T47D (cell line): ENCODE results near the gene PITX3.
"Not testable (repeated sequence)": the region's sequence is repeated elsewhere in the genome, so short reads cannot be mapped to it uniquely, and the experiment has no call there.

Experiments
- DNase-seq, 2 experiments: peaks; one replicate each; pipeline versions ENCODE4 v3.0.0 to v3.0.0-alpha.2; 2011 to 2012; ENCODE audit warnings: low read depth in 1 of 2, low spot score in 1 of 2
- JUND ChIP-seq: IDR thresholded peaks from 2 replicates; pipeline ENCODE4 v1.6.1; 2012; ENCODE audit warnings: low read depth
- in situ Hi-C: cut with HindIII; loops from 2 replicates; pipeline ENCODE4 v1.10.0; 2016; ENCODE audit warnings: low sequenced_read_pairs, low pct_unique_long_range_greater_than_20kb

Gene PITX3

DNA sequence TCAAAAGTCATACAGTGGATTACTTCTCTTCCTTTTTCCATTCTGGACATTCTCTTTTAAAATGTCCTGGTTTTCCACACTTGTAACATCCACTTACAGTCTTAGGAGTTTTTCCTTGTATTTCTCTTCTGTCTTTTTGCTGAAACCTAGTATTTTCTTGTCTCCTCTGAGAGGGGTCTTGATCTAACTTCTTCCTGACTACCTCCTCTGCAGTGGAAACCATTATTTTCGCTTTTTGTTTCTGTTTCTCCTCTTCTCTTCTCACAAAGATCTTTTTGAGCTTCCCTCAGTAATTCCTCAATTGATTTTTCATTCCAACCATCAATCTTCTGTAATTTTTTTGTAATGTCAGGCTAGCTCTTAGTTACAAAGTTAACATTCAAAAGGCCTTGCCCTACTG lies 38.9 kb downstream of the PITX3 start:
- in situ Hi-C loops: no loop called here
- DNase-seq: no peak
- no peak for TF ChIP-seq JUND

DNA sequence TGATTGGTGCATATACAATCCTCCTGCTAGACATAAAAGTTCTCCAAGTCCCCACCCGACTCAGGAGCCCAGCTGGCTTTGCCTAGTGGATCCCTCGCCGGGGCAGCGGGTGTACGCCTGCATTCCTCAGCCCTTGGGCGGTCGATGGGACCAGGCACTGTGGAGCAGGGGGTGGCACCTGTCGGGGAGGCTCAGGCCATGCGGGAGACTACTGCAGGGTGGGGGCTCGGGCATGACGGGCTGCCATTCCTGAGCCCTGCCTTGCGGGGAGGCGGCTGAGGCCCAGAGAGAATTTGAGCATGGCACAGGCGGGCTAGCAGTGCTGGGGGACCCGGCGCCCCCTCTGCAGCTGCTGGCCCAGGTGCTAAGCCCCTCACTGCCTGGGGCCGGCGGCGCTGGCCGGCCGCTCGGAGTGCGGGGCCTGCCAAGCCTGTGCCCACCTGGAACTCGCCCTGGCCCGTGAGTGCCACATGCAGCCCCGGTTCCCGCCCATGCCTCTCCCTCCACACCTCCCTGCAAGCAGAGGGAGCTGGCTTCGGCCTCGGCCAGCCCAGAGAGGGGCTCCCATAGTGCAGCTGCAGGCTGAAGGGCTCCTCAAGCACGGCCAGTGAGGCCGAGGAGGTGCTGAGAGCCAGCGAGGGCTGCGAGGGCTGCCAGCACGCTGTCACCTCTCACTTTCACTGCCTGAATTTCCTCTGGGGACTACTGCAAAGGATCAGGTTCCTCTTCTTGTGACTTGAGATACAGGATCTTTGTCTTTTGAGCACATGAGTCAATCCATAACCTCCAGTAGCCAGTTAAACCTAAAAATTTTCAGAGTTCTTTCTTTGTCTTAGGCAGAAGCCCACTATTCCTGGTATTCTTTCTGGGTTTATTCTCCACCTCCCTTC lies 40.3 kb downstream of the PITX3 start:
- in situ Hi-C loops: no loop called here

DNA sequence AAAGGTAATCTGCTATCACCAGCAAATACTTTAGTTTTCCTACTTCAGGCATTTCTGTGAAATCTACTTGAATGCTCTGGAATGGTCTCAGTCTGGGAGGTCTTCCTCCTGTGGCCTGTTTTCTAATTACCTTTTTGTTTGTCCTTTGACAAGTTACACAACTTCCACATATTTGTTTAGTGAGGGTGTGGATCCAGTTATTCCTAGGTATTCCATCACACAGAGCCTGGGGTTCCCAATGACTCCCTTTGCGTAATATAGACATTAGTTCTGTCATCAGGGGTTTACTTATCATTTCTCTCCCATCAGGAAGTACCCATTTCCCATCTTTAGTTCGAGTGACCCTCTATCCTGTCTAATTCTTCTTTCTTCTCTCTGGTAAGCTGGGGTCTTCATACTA lies 43.3 kb downstream of the PITX3 start:
- TF ChIP-seq JUND: no peak
- peak in 1 of 2 experiments; percentile 52 for DNase-seq
- in situ Hi-C loops: no loop called here

More for the DNA sequence above, 40.3 kb downstream of the PITX3 start:
- no peak for TF ChIP-seq JUND
- DNase-seq: no peak

DNA sequence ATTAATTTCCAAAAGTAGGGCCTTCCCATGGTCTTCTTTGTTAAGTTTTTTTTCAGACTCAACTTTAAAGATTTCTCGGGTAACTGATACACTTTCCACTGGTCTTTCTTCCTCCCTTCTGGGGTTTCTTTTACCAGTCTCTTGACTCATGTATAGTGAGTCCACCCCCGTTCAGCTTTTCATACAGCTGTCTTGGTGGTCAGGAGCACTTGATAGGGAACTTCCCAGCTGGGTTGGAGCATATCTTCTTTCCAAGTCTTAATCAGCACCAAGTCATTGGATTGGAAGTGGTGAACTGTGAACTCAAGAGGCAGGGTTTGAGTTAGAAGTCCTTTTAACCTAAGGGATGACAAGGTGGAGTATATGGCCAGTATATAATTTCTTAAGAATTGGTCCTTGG lies 44.4 kb downstream of the PITX3 start:
- in situ Hi-C loops: no loop called here
- TF ChIP-seq JUND: no peak
- DNase-seq: no peak

DNA sequence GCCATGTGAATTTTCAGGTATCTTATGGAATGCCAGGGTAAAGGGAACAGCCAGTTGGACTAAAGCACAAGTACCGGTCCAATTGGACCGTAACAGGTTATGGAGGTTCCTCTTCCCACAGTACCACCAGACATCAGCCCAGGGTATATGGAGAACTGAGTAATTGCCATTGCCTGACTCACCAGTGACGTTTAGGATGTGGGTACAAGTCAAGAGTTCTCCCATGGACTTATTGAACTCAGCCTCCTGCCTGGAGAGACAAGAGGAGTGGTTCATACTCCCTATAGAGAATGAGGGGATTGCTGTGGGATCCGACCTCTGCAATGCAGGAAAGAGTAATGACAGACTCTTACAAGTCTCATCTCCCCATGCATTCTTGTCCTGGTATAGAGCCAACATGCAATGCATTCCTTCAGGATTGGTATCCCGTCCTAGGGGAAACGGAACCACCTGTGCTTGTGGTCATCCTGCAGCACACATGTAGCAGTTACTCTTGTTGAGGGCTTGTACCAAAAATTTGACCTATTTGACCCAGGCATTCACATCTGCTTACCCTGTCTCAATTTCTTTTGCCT lies 45.9 kb downstream of the PITX3 start:
- DNase-seq: no peak
- in situ Hi-C loops: no loop called here
- TF ChIP-seq JUND: no peak

DNA sequence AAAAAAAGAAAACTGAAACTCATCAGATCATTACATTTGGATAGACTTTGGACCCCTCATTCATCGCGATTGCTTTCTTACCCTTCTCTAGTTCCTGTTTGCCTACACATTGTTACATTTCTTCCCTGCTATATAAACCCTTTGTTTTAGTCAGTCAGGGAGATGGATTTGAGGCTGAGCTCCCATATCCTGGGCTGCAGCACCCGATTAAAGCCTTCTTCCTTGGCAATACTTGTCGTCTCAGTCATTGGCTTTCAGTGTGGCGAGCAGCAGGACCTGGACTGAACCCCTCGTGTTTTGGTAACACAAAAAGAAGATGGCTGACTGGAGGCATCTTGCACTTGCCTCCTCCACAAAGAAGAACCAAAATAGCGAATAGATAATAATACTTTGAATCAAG lies 49.4 kb downstream of the PITX3 start:
- in situ Hi-C loops: no loop called here
- no peak for DNase-seq
- no peak for TF ChIP-seq JUND

DNA sequence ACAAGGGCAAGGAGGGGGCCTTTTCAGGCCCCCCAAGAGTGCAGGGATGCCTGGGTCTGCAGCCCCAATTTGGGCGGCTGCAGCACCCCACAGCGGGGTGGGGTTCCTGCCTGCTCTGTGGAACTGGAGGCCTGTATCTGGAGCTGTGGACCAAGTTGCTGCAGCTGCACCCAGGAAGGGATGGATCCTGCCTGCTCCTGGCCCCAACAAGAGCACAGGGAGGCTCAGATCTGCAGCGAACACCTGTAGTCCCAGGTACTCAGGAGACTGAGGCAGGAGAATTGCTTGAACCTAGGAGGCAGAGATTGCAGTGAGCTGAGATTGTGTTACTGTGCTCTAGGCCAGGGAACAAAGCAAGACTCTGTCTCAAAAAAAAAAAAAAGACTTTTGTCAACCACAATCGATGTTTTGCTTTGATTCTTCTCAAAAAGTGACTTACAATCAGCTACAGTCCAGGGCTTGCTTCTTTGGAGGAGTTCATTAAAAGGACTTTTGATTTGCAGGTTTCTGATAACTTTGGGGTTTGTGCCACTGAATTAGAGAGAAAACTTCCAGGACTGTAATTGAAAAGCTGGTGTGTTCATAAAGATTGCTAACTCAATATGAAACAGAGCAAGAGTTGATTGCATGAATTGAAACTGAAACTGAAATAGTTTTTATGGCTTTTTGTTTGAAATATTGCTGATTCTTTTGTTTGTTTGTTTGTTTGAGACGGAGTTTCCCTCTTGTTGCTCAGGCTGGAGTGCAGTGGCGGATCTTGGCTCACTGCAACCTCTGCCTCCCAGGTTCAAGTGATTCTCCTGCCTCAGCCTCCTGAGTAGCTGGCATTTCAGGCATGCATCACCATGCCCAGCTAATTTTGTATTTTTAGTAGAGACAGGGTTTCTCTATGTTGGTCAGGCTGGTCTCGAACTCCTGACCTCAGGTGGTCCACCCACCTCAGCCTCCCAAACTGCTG lies 52.1 kb downstream of the PITX3 start:
- DNase-seq, in situ Hi-C loops: not testable (repeated sequence)

DNA sequence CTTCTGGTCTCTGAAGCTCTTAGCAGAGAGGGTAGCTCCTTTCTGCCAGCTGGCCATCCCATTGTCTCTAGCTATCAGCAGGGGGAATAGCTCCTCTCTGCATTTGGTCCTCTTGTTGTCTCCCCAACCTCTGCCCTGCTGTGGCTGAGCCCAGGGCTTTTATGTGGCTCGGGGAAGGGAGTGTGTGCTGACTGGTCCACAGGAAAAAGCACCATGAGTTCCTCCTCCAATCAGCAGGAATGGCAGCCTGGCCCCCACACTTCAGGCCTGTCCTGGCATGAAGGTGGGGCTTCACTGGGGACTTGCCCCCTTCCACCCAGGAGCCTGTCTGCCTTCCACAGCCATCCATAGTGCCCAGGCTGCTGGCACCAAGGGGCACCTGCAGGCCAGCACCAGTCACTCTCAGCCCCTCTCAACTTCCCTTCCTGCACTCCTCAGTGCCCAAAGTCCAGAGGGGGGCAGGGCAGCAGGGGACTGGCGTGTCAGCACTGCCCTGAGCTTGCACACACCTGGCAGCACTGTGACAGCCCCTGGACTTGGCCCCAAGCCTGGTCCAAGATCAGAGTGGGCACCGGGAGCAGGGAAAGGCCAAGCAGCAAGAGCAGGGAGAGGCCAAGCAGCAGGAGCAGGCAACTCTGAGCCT lies 52.9 kb downstream of the PITX3 start:
- in situ Hi-C loops: no loop called here

DNA sequence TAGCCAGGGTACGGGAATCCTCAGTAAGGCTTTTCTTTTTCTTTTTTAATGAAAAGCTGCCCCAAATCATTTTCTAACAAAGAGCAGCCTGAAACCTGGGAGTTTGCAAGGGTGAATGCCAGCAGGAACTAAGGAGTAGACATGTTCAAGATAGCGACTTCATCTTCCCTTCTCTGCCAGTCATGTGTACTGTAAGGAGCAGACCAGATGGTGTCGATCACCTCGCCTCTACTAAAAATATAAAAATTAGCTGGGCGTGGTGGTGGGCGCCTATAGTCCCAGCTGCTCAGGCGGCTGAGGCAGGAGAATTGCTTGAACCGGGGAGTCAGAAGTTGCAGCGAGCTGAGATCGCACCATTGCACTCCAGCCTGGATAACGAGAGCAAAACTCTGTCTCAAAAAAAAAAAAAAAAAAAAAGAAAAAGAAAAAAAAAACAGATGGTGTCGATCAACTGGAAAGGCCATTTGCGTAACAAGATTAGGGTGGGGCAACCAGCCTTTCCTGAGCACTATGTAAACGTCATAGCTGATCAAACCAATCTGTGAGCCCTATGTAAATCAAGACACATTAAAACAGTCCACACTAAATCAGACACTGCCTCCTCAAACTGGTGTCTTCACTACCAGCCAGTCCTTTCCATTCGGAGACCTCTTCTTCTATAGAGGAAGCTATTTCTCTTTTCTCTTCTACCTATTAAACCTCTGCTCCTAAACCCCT lies 55.3 kb downstream of the PITX3 start:
- TF ChIP-seq JUND: no peak
- DNase-seq: peak in 1 of 2 experiments; percentile 28
- in situ Hi-C loops: no loop called here

More for the DNA sequence above, 52.9 kb downstream of the PITX3 start:
- no peak for DNase-seq
- no peak for TF ChIP-seq JUND

DNA sequence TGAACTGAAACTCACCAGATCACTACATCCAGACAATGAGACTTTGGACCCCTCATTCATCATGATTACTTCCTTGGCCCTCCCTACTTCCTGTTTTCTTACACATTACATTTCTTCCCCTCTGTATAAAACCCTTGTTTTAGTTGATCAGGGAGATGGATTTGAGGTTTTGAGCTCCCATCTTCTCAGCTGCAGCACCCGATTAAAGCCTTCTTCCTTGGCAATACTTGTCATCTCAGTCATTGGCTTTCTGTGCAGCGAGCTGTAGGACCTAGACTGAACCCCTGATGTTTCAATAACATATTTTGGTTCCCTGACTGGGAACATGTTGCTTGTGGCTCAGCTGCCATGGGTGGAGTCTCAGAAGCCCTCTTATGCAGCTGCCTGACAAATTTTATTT lies 56.0 kb downstream of the PITX3 start:
- no peak for TF ChIP-seq JUND
- no peak for DNase-seq
- in situ Hi-C loops: no loop called here

DNA sequence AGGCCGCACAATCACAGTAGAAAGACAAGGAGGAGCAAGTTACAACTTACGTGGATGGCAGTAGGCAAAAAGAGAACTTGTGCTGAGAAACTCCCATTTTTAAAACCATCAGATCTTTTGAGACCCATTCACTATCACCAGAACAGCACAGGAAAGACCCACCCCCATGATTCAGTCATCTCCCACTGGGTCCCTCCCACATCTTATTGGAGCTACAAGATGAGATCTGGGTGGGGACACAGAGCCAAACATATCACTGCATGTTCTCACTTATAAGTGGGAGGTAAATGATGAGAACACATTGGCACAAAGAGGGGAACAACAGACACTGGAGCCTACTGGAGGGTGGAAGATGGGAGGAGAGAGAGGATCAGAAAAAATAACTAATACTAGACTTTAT lies 56.7 kb downstream of the PITX3 start:
- no peak for DNase-seq
- in situ Hi-C loops: no loop called here
- TF ChIP-seq JUND: no peak
